Trophoblast cell (in vitro differentiated cells and primary cell): ENCODE measurements around the gene SH3BGR.

Experiments
- DNase-seq, 2 donors: peaks; one replicate each; pipeline ENCODE4 v3.0.0-alpha.2; 2016
- H2AFZ ChIP-seq: 2 replicates; pipeline ENCODE4 v1.6.1; 2013; ENCODE audit warnings: low read length, moderate library complexity, mild to moderate bottlenecking; ENCODE audit not compliant: insufficient read depth, poor library complexity
- H2AK5ac ChIP-seq: 2 replicates; pipeline ENCODE4 v1.6.1; 2013; ENCODE audit warnings: mild to moderate bottlenecking, low read length
- H2BK120ac ChIP-seq: 2 replicates; pipeline ENCODE4 v1.6.1; 2013; ENCODE audit warnings: low read length, mild to moderate bottlenecking, moderate library complexity; ENCODE audit not compliant: insufficient read depth, poor library complexity
- H2BK12ac ChIP-seq: 2 replicates; pipeline ENCODE4 v1.6.1; 2013; ENCODE audit warnings: mild to moderate bottlenecking, low read length, moderate library complexity
- H2BK5ac ChIP-seq: 2 replicates; pipeline ENCODE4 v1.6.1; 2013; ENCODE audit warnings: low read length, low read depth, moderate library complexity, mild to moderate bottlenecking; ENCODE audit not compliant: poor library complexity
- H3K14ac ChIP-seq: 2 replicates; pipeline ENCODE4 v1.6.1; 2013; ENCODE audit warnings: mild to moderate bottlenecking, low read length
- H3K18ac ChIP-seq: 2 replicates; pipeline ENCODE4 v1.6.1; 2013; ENCODE audit warnings: mild to moderate bottlenecking, low read length
- H3K23ac ChIP-seq: 2 replicates; pipeline ENCODE4 v1.6.1; 2013; ENCODE audit warnings: low read length
- H3K27ac ChIP-seq: 2 replicates; pipeline ENCODE4 v1.5.1; 2013; ENCODE audit warnings: low read depth, mild to moderate bottlenecking, inconsistent platforms, low read length, moderate library complexity
- H3K27me3 ChIP-seq: 2 replicates; pipeline ENCODE4 v1.6.1; 2013; ENCODE audit warnings: inconsistent platforms, mild to moderate bottlenecking, low read length, moderate library complexity; ENCODE audit not compliant: insufficient read depth
- H3K36me3 ChIP-seq, 2 experiments: 1 replicate in 1 of 2; 2 replicates in 1 of 2; pipeline ENCODE4 v1.6.1; 2013; ENCODE audit warnings: low read length in 2 of 2, mild to moderate bottlenecking in 2 of 2, moderate library complexity in 1 of 2; ENCODE audit not compliant: insufficient read depth in 2 of 2, control insufficient read depth in 1 of 2
- H3K4ac ChIP-seq: 2 replicates; pipeline ENCODE4 v1.6.1; 2013; ENCODE audit warnings: low read depth, mild to moderate bottlenecking, low read length, moderate library complexity
- H3K4me1 ChIP-seq, 2 experiments: 1 replicate in 1 of 2; 2 replicates in 1 of 2; pipeline ENCODE4 v1.6.1; 2013; ENCODE audit warnings: low read length in 2 of 2, mild to moderate bottlenecking in 2 of 2, moderate library complexity in 1 of 2; ENCODE audit not compliant: insufficient read depth in 2 of 2, control insufficient read depth in 1 of 2
- H3K4me2 ChIP-seq: 2 replicates; pipeline ENCODE4 v1.6.1; 2013; ENCODE audit warnings: inconsistent platforms, mild to moderate bottlenecking, low read length, moderate library complexity
- H3K4me3 ChIP-seq: 2 replicates; pipeline ENCODE4 v1.5.1; 2013; ENCODE audit warnings: mild to moderate bottlenecking, low read depth, low read length, inconsistent platforms
- H3K79me1 ChIP-seq: one replicate; pipeline ENCODE4 v1.6.1; 2013; ENCODE audit warnings: low read length
- H3K79me2 ChIP-seq: 2 replicates; pipeline ENCODE4 v1.6.1; 2013; ENCODE audit warnings: low read length, mild to moderate bottlenecking; ENCODE audit not compliant: control insufficient read depth, insufficient read depth, poor library complexity
- H3K9ac ChIP-seq: 2 replicates; pipeline ENCODE4 v1.6.1; 2013; ENCODE audit warnings: mild to moderate bottlenecking, low read length
- H3K9me3 ChIP-seq: 2 replicates; pipeline ENCODE4 v1.6.1; 2013; ENCODE audit warnings: low read depth, mild to moderate bottlenecking, control low read depth, inconsistent platforms, low read length; ENCODE audit not compliant: insufficient read depth
- H4K12ac ChIP-seq: 2 replicates; pipeline ENCODE4 v1.6.1; 2013; ENCODE audit warnings: low read depth, mild to moderate bottlenecking, low read length, moderate library complexity
- H4K8ac ChIP-seq: 2 replicates; pipeline ENCODE4 v1.6.1; 2013; ENCODE audit warnings: low read depth, mild to moderate bottlenecking, low read length, moderate library complexity
- H4K91ac ChIP-seq: one replicate; pipeline ENCODE4 v1.6.1; 2013; ENCODE audit warnings: low read depth, mild to moderate bottlenecking, low read length, moderate library complexity
- WGBS: extraction: QIAGEN DNeasy Blood & Tissue Kit; methylation state at CpG from one replicate; pipeline ENCODE4 v1.1.7; 2013; ENCODE audit warnings: missing lambda C conversion rate; ENCODE audit not compliant: insufficient read length, insufficient coverage; ENCODE audit errors: extremely low coverage; 5-methylcytosine and 5-hydroxymethylcytosine counted together

SH3BGR gene

GRCh38 chr21:39513735-39514134 lies 62.0 kb downstream of the SH3BGR start:
- Histone ChIP-seq H3K4me2 (no peak overlapping the region), H2AK5ac (no peak overlapping the region), H3K27ac (no peak overlapping the region), H4K91ac (no peak overlapping the region), H3K4ac (no peak overlapping the region), H3K36me3 (no peaks in the 10 kb centered on the region), H2BK12ac (no peak overlapping the region), H3K79me1 (no peaks in the 10 kb centered on the region), H4K8ac (no peak overlapping the region), H3K14ac (no peak overlapping the region), H2BK120ac (no peak overlapping the region), H3K9ac (no peak overlapping the region), H3K4me3 (no peak overlapping the region), H2BK5ac (no peak overlapping the region), H3K27me3 (no peaks in the 10 kb centered on the region), H3K79me2 (no peaks in the 10 kb centered on the region), H4K12ac (no peak overlapping the region), H3K23ac (no peak overlapping the region), H3K4me1 (no peaks in the 10 kb centered on the region), H2AFZ (no peak overlapping the region), H3K9me3 (peaks cover 2% of the 10 kb centered on the region), H3K18ac (no peak overlapping the region)
- DNase-seq = no peak
- WGBS = no CpG with 5 or more reads among the region's 1 CpG

DNA sequence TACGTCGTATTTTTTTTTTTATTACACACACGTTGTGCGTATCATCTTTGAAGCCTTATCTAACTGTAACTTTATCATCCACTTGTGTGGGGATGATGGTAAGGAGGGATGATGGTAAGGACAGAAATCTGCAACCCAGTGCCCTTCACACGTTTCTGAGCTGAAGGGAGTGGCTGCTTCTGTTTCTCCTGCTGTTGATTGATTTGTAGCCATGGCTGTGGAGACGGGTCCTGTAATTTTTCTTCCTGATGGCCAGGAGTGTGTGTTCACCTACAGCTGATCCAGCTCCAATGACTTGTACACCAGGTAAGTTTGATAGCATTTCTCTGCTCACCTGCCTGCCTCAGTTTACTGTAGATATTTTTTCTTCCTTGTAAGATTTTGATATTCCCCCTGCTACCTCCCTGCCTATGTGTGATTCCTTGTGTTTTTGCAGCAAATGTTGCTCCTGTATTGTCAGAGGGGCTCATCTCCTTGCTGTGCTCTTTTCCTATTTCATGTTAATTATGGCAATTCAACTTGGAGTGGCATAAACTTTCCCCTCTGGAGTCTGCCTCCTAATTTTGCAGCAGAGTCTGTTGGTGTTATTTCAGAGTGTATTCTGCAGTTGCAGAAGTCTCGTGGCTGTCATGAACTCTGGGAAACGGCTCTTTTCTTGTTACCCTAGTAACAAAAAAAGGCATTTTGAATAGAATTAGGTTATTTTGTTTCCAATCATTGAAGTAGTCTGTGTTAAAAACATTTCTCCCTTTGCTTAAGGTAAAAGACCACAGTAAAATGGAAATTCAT lies 64.1 kb downstream of the SH3BGR start:
- Histone ChIP-seq H3K4me3 (no peak overlapping the region), H3K9ac (no peak overlapping the region), H3K27ac (no peak overlapping the region), H3K23ac (peak overlapping the region; percentile 89), H4K8ac (no peak overlapping the region), H2BK120ac (no peak overlapping the region), H3K18ac (no peak overlapping the region), H4K91ac (no peak overlapping the region), H2BK5ac (no peak overlapping the region), H3K14ac (no peak overlapping the region), H3K4ac (no peak overlapping the region), H3K79me2 (no peaks in the 10 kb centered on the region), H3K36me3 (no peaks in the 10 kb centered on the region), H2AFZ (no peak overlapping the region), H2AK5ac (no peak overlapping the region), H3K27me3 (no peaks in the 10 kb centered on the region), H3K9me3 (peaks cover 2% of the 10 kb centered on the region), H3K4me1 (no peaks in the 10 kb centered on the region), H3K79me1 (peaks cover 2% of the 10 kb centered on the region), H3K4me2 (no peak overlapping the region), H2BK12ac (no peak overlapping the region), H4K12ac (no peak overlapping the region)
- no CpG with 5 or more reads among the region's 8 CpGs for WGBS
- no peak for DNase-seq

DNA sequence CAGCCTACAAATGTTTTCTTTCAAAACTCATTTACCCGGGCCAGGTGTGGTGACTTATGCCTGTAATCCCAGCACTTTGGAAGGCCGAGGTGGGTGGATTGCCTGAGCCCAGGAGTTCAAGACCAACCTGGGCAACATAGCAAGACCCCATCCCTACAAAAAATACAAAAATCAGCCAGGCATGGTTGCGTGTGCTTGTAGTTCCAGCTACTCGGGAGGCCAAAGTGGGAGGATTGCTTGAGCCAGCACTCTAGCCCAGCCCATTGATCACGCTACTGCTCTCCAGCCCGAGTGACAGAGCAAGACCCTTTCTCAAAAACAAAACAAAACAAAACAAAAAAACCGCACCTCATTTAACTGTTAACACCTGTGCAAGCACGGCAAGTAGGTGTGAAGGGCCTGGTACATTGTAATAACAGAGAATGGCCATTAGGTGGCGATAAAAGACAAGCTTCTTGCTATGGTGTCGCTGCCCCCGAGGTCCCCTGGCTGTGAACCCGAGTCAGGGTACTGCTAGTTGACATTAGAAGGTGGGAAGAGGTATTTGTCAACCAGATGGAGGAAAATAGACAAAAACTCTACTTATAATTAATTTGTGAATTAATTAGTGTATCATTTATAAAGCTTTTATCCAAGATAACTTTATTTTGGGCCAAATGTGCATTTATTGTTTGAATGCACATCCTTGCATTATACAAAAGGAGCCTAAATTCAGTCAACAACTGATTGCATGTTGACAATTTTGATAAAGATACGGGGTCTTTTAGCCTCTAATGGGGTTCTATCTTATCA lies 66.5 kb downstream of the SH3BGR start:
- peak; percentile 27 to 86 for DNase-seq
- no peak overlapping the region for H3K27ac ChIP-seq
- no peak overlapping the region for H3K4me2 ChIP-seq
- no peaks in the 10 kb centered on the region for H3K9me3 ChIP-seq
- no peak overlapping the region for H4K12ac ChIP-seq
- H3K36me3 ChIP-seq = no peaks in the 10 kb centered on the region
- H2BK120ac ChIP-seq = no peak overlapping the region
- H3K79me2 ChIP-seq = no peaks in the 10 kb centered on the region
- H3K79me1 ChIP-seq = peaks cover 2% of the 10 kb centered on the region
- H2BK5ac ChIP-seq = no peak overlapping the region
- no peak overlapping the region for H3K14ac ChIP-seq
- no peak overlapping the region for H2AK5ac ChIP-seq
- no peak overlapping the region for H3K23ac ChIP-seq
- no peak overlapping the region for H4K91ac ChIP-seq
- H3K4me3 ChIP-seq = no peak overlapping the region
- no peak overlapping the region for H2BK12ac ChIP-seq
- H3K18ac ChIP-seq = no peak overlapping the region
- H3K4me1 ChIP-seq = peaks cover 0 to 1% of the 10 kb centered on the region in 2 experiments
- H3K4ac ChIP-seq = no peak overlapping the region
- no peak overlapping the region for H4K8ac ChIP-seq
- WGBS = no CpG with 5 or more reads among the region's 13 CpGs
- no peaks in the 10 kb centered on the region for H3K27me3 ChIP-seq
- no peak overlapping the region for H3K9ac ChIP-seq
- no peak overlapping the region for H2AFZ ChIP-seq

GRCh38 chr21:39518847-39519210 lies 67.1 kb downstream of the SH3BGR start:
- H3K27ac ChIP-seq = no peak overlapping the region
- no peak overlapping the region for H4K91ac ChIP-seq
- H3K36me3 ChIP-seq = no peaks in the 10 kb centered on the region
- H3K14ac ChIP-seq = no peak overlapping the region
- H2AK5ac ChIP-seq = no peak overlapping the region
- no peak overlapping the region for H3K23ac ChIP-seq
- H3K4me1 ChIP-seq = peaks cover 0 to 7% of the 10 kb centered on the region in 2 experiments
- no peak overlapping the region for H2AFZ ChIP-seq
- no peak overlapping the region for H4K8ac ChIP-seq
- H3K9me3 ChIP-seq = no peaks in the 10 kb centered on the region
- H3K4me3 ChIP-seq = no peak overlapping the region
- no peaks in the 10 kb centered on the region for H3K27me3 ChIP-seq
- H3K79me1 ChIP-seq = peaks cover 2% of the 10 kb centered on the region
- no peak overlapping the region for H3K4ac ChIP-seq
- no peak overlapping the region for H2BK5ac ChIP-seq
- H3K4me2 ChIP-seq = no peak overlapping the region
- H4K12ac ChIP-seq = no peak overlapping the region
- H3K18ac ChIP-seq = no peak overlapping the region
- WGBS = no CpG with 5 or more reads among the region's 5 CpGs
- H3K79me2 ChIP-seq = no peaks in the 10 kb centered on the region
- H3K9ac ChIP-seq = no peak overlapping the region
- peak in 1 of 2 donors; percentile 39 for DNase-seq
- H2BK120ac ChIP-seq = no peak overlapping the region
- H2BK12ac ChIP-seq = no peak overlapping the region
